Measurements from ENCODE around the gene PGAM5.

DNA sequence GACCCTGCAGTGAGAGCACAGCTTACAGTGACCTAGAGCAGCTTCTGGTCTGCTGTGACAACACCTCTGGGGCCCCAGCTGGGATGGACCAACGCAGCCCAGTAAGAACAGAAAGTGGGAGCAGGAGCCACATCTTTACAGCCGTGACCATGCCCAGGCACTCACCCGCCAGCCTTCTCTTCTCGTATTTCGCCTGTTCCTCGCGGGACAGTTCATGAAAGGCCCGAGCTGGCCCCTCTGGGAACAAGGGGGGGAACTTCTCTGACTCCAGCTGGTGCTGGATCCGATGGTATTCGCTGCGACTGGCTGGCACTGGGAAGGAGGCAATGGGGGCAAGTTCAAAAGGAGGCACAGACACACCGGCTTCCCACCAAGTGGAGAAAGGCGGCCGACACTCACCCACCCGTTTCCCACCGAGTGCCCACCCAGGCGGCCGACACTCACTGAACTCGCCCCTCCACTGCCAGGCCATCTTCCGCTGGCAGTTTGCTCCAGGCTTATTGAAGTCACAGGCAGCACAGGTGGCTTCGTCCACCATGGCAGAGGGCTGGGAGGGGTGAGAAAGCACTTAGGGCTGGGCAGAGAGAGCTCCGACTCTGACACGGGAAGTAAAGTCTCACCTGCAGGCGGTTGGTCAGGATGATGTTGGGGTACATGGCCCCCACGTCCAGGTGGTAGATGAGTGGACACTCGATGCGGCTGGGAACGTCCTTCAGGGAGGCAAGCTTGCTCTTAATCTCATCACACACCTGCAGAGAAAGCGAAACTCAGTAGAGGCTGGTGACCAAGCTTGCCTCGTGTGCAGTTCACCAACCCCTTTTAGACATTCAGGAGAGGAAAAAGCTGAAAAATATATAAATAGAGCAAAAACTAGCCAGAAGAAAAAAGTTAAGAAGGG, 42.2 kb upstream of the PGAM5 start:
- TF ChIP-seq, protein P1, sequence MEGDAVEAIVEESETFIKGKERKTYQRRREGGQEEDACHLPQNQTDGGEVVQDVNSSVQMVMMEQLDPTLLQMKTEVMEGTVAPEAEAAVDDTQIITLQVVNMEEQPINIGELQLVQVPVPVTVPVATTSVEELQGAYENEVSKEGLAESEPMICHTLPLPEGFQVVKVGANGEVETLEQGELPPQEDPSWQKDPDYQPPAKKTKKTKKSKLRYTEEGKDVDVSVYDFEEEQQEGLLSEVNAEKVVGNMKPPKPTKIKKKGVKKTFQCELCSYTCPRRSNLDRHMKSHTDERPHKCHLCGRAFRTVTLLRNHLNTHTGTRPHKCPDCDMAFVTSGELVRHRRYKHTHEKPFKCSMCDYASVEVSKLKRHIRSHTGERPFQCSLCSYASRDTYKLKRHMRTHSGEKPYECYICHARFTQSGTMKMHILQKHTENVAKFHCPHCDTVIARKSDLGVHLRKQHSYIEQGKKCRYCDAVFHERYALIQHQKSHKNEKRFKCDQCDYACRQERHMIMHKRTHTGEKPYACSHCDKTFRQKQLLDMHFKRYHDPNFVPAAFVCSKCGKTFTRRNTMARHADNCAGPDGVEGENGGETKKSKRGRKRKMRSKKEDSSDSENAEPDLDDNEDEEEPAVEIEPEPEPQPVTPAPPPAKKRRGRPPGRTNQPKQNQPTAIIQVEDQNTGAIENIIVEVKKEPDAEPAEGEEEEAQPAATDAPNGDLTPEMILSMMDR (IDR thresholded peaks at IDR 0.05) = no peak
- TF ChIP-seq EP300 (IDR thresholded peaks at IDR 0.05; ENCODE audit: low read depth) = no peak
- TF ChIP-seq POLR2A (IDR thresholded peaks at IDR 0.05) = no peak

Measured in transverse colon (tissue), 3 donors.